NCI-H2081 (cell line): ENCODE measurements around the gene DDN.
A peak's percentile ranks its signal among the peaks of the same experiment; 100 is the strongest.

Experiments used
- DNase-seq, 2 experiments: peaks; one replicate each; lab custom pipeline; 2025; lab: John Stamatoyannopoulos, UW

Gene DDN

DNA sequence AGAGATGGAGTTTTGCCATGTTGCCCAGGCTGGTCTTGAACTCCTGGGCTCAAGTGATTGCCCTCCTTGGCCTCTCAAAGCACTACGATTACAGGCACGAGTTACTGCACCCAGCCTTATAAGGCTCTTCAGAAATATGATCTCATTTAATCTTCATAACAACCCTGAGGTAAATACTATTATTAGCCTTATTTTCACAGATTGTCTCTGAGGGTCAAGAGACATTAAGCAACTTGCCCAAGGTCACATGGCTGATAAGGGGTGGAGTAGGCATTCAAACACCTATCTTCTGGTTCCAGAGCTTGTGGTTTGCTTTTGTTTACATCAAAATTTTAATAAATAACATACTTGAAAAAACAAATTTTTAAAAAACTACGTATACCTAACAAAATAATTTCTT is 14.3 kb upstream of the DDN start:
- no peak for DNase-seq

DNA sequence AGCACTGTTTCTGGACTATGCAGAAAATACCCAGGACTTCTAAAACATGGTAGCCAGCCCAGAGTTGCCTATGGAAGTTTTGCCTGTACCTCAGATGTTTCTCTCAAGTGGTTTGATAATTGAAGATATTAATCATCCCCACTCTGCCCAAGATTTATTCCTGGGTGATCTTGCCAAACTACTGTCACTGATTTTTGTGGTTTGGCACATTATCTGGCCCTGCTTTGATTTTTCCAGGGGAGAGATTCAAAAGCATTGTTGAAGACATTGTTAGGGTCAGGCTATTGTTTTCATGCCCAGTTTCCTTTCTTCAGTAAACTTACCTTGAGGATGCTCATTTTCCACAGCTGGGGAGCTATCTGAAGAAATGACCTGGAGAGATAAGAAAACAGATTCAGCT is 13.6 kb upstream of the DDN start:
- no peak for DNase-seq

DNA sequence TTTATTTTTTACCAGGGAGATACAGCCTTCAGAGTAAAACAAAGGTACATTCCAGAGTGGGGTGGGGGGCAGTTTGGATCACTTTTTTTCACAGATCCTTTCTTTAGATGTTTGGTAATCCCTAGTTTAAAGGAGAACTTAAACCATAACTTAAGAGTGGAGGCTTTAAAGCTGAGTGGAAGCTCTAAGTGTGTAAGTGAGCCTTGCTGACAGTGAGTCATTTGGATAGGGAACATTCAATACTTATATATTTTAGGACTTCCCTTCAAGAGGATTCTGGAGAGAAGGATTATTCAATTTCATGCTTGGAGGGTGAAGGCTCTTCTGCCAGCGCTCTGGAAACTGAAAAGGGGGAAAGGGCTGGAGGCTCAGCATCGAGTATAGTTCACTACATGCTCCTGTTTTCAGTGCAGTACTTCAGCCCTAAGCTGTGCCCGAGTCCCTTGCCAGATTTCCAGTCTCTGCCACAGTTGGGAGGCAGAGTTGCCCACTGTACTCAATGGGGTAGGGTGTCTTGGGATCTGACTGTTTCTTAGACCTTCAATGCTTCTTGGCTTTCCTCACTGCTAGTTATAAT is 11.0 kb upstream of the DDN start:
- DNase-seq, result no peak

DNA sequence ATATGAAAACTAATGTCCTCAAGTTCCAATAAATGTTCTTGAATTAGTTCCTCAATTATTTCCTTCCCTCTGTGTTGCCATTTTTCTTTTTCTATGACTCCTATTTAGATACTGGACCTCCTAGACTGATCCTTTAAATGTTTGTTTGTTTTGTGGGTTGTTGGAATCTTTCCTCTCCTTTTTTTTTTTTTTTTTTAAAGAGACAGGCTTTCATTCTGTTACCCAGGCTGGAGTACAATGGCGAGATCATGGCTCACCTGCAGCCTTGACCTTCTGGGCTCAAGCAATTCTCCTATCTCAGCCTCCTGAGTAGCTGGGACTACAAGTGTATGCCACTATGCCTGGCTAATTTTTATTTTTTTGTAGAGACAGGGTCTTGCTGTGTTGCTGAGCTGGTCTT is 9.8 kb upstream of the DDN start:
- DNase-seq, result no peak

DNA sequence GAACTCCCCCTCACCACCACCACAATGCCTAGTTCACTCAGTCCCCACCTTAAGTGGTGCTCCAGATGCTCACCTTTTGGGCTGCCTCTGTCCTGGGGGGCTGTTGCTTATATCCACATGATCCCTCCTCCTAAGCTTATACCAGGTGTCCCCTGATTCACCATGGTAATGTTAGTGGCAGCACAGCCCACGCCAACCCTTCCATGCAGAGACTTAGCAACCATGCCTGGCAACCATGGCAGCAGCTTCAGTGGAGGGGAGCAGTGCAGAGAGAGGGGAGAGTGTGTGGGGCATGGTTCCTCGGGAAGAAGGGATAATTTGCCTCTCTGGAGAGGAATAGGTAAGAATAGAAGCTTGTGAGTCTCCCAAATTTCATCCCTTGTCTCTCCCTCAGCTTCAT is 1.2 kb upstream of the DDN start:
- DNase-seq, result no peak

DNA sequence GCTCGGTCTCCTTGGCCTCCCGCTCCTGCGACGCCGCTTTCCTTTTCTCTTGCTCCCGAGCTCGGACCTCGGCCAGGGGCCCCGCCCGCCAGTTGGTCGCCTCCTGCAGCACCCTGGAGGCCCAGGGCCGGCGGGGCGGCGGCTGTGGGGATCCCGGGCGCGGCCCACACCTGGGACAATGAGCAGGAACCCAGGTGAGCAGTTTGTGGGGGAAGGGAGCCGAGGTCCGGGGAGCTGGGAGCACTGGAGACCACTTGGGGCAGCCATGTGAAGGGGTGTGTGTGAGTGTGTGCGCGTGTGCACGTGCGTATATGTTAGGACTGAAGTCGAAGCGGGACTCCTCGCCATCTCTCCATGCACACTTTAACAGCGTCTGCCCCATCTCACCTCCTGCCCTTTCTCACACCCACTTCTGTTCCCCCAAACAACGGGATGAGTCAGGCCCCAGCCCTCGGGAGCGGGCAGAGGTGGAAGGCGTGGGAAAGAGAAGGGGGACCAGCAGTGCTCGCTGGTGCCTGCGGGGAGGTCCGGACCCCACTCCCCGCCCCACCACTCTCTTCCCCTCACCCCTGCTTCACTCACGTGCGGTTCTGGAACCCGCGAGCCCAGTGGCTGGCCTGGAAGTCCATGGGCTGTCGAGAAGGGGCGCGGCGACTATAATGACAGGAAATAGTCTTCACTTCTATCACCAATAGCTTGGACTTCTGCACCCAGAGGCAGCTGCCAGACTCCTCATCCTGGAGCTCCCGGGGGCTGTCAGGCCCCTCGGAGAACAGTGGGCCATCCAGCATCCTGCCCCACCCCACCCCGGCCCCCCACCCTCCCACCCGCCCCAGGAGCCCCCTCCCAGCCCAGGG is 450 bp downstream of the DDN start:
- DNase-seq, result peak in 1 of 2 experiments; percentile 28

GRCh38 chr12:48997719-48998496 is 1.3 kb downstream of the DDN start:
- DNase-seq, result peak in 1 of 2 experiments; percentile 44

DNA sequence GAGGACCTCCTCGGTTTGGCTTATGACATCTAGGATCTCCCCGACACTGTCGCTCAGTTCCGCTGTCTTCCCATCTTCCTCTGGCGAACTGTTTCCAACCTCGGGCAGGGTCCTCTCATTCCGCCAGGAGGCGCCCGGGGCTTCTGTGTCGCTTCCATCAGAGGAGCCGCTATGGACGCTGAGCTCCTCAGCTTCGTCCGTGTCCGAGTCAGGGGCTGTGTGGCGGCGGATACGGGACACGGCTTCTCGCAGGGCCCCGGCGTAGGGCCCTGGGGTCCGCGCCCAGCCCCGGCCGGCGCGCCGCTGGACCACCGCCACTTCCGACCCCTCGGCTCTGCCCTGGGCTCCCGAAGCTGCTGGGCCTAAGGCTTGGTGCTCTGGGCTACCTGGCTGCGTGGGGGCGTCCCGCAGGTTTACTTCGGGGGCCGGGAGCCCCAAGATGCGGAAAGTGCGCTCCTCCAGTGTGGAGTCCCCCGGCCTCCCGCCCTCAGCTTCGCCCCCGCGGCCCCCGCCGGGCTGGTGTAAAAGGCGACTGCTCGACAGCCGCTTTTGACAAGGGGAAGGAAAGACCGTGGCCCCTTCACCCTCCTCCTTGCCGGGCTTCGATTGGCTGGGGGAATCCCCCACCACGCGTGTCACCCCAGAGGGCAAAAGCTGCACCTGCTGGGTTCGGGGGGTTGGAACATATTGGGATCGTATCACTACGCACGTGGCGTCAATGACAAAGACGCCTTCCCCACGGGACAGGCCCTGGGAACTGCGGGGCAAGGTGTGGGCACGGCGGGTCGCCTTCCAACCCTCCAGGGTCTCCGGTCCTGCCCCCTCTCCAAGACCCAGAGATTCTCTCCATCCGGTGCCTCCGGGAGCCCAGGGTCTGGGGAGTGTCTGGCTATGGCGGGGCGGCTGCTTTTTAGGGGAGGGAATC is 2.1 kb downstream of the DDN start:
- DNase-seq, result peak; percentile 61 to 65

- peak; percentile 80 to 82 for DNase-seq
Observed at GRCh38 chr12:48995086-48995879, 3.9 kb downstream of the DDN start.

- DNase-seq, result no peak
Observed at GRCh38 chr12:48994224-48995085, 4.7 kb downstream of the DDN start.

DNA sequence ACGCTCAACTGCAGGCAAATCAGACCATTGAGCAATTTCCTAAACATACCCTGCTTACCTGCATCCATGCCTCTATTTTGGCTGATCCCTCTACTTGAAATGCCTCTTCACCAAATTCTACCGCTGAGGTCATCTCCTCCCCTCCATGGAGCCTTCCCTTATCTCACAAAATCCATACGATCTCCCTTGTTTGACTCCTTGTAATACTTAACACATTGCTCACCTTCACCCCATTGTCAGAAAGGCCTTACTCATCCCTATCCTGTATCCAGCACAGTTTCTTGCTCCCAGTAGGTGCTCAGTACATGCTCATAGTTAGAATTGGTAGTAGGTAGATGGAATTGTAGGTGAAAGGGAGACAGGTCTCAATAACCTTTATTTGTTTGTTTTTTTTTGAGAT is 5.4 kb downstream of the DDN start:
- DNase-seq, result no peak

DNA sequence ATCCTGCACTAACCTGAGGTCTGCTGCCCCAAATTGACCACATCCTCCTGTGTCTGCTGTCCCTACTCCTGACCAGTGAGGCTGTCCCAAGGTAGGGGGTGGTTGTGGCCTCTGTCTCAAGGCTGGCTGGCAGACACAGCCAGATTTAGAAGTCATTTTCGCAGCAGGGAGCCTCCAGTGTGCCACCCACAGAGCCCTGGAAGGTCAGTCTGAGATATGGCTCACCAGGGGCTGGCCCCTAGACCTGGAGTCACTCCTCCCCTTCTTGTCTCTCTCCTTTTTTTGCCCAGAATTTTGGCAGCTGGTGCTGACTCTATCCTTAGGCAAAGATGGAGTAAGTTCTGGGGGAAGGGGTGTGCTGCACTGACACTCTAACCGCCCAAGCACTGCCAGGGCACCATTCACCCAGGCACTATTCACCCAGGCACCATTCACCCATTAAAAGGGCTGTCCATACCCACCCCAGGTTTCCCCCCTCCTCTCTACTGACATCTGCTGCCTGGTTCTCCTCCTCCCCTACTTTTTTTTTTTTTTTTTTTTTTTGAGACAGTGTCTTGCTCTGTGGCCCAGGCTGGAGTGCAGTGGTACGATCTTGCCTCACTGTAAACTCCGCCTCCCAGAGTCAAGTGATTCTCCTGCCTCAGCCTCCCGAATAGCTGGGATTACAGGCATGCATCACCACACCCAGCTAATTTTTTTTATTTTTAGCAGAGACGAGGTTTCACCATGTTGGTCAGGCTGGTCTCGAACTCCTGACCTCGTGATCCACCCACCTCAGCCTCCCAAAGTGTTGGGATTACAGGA is 7.7 kb downstream of the DDN start:
- no peak for DNase-seq

- peak in 1 of 2 experiments; percentile 46 for DNase-seq
Observed at GRCh38 chr12:48990552-48990951, 8.6 kb downstream of the DDN start.

- peak; percentile 22 to 23 for DNase-seq
Observed at GRCh38 chr12:48988030-48988649, 11.0 kb downstream of the DDN start.

- peak; percentile 33 to 52 for DNase-seq
Observed at GRCh38 chr12:48986720-48987291, 12.4 kb downstream of the DDN start.

- DNase-seq, result no peak
Observed at GRCh38 chr12:48985901-48986300, 13.3 kb downstream of the DDN start.

- no peak for DNase-seq
Observed at GRCh38 chr12:48985475-48985897, 13.7 kb downstream of the DDN start.

GRCh38 chr12:48982397-48983080 is 16.6 kb downstream of the DDN start:
- DNase-seq, result no peak
